COLO668 (cell line): ENCODE measurements around the gene GNAT3.

Experiments
- DNase-seq: peaks from one replicate; lab custom pipeline; 2025; ENCODE audit not compliant: unreplicated experiment; lab: John Stamatoyannopoulos, UW

The GNAT3 gene

GRCh38 chr7:80466636-80467035 lies 45.2 kb downstream of the GNAT3 start:
- DNase-seq = no peak

GRCh38 chr7:80464211-80464610 lies 47.7 kb downstream of the GNAT3 start:
- no peak for DNase-seq

GRCh38 chr7:80463272-80463920 lies 48.5 kb downstream of the GNAT3 start:
- peak; percentile 6 for DNase-seq

- no peak for DNase-seq
These were observed 51.0 kb downstream of the GNAT3 start for GRCh38 chr7:80460857-80461256.

- DNase-seq = no peak
These were observed 51.9 kb downstream of the GNAT3 start for GRCh38 chr7:80459776-80460510.

GRCh38 chr7:80458822-80459725 lies 52.8 kb downstream of the GNAT3 start:
- no peak for DNase-seq

GRCh38 chr7:80453699-80454340 lies 58.0 kb downstream of the GNAT3 start:
- DNase-seq = peak; percentile 11

GRCh38 chr7:80450621-80451308 lies 61.1 kb downstream of the GNAT3 start:
- DNase-seq = no peak

GRCh38 chr7:80449836-80450235 lies 62.0 kb downstream of the GNAT3 start:
- DNase-seq = no peak

GRCh38 chr7:80445351-80445750 lies 66.5 kb downstream of the GNAT3 start:
- no peak for DNase-seq

GRCh38 chr7:80444811-80445210 lies 67.1 kb downstream of the GNAT3 start:
- DNase-seq = no peak

GRCh38 chr7:80443325-80443724 lies 68.5 kb downstream of the GNAT3 start:
- DNase-seq = no peak

- DNase-seq = no peak
These were observed 71.0 kb downstream of the GNAT3 start for GRCh38 chr7:80440883-80441282.

GRCh38 chr7:80439894-80440821 lies 71.7 kb downstream of the GNAT3 start:
- no peak for DNase-seq

- no peak for DNase-seq
These were observed 76.3 kb downstream of the GNAT3 start for GRCh38 chr7:80435521-80435920.

GRCh38 chr7:80434047-80434446 lies 77.8 kb downstream of the GNAT3 start:
- no peak for DNase-seq

GRCh38 chr7:80432166-80432565 lies 79.7 kb downstream of the GNAT3 start:
- DNase-seq = no peak

GRCh38 chr7:80429181-80429580 lies 82.7 kb downstream of the GNAT3 start:
- DNase-seq = no peak
